ENCODE data around the gene SRGAP3. TPM values are rescaled to one million over a fixed set of nuclear protein-coding genes. Genes with fewer than 3 reads are reported as not detected.

SRGAP3 gene
- total RNA-seq, 1 donor from 2014 or later, result 0.54 TPM

- H3K36me3 Mint-ChIP-seq (ENCODE audit: low read depth), result no peaks in the 10 kb centered on the region
- no peaks in the 10 kb centered on the region for H3K4me1 Mint-ChIP-seq (ENCODE audit: low read depth)
- no peak for DNase-seq (ENCODE audit: low spot score)
- H3K27me3 Mint-ChIP-seq (ENCODE audit: insufficient read depth), result peaks cover 3% of the 10 kb centered on the region
- intact Hi-C loops (cut with micrococcal nuclease), result no loop called here
- H3K9me3 Mint-ChIP-seq, result peaks cover 4% of the 10 kb centered on the region
- H3K27ac Mint-ChIP-seq, result no peak overlapping the region
- H3K4me3 Mint-ChIP-seq, result no peak overlapping the region
Observed at GRCh38 chr3:9062570-9062969, 186.9 kb downstream of the SRGAP3 start.

GRCh38 chr3:9061634-9062033, 187.8 kb downstream of the SRGAP3 start:
- Mint-ChIP-seq H3K4me3 (no peak overlapping the region), H3K27ac (no peak overlapping the region), H3K9me3 (peaks cover 4% of the 10 kb centered on the region), H3K27me3 (ENCODE audit: insufficient read depth) (peaks cover 3% of the 10 kb centered on the region), H3K36me3 (ENCODE audit: low read depth) (no peaks in the 10 kb centered on the region), H3K4me1 (ENCODE audit: low read depth) (no peaks in the 10 kb centered on the region)
- DNase-seq (ENCODE audit: low spot score), result no peak
- intact Hi-C loops (cut with micrococcal nuclease), result no loop called here

- Mint-ChIP-seq H3K9me3 (peaks cover 4% of the 10 kb centered on the region), H3K27ac (no peak overlapping the region), H3K36me3 (ENCODE audit: low read depth) (no peaks in the 10 kb centered on the region), H3K27me3 (ENCODE audit: insufficient read depth) (peaks cover 3% of the 10 kb centered on the region), H3K4me1 (ENCODE audit: low read depth) (no peaks in the 10 kb centered on the region), H3K4me3 (no peak overlapping the region)
- intact Hi-C loops (cut with micrococcal nuclease), result no loop called here
- no peak for DNase-seq (ENCODE audit: low spot score)
Observed at GRCh38 chr3:9059489-9060400, 189.7 kb downstream of the SRGAP3 start.

GRCh38 chr3:9056581-9056980, 192.9 kb downstream of the SRGAP3 start:
- H3K27ac Mint-ChIP-seq, result no peak overlapping the region
- no peaks in the 10 kb centered on the region for H3K36me3 Mint-ChIP-seq (ENCODE audit: low read depth)
- intact Hi-C loops (cut with micrococcal nuclease), result no loop called here
- no peaks in the 10 kb centered on the region for H3K9me3 Mint-ChIP-seq
- H3K27me3 Mint-ChIP-seq (ENCODE audit: insufficient read depth), result no peaks in the 10 kb centered on the region
- no peak overlapping the region for H3K4me3 Mint-ChIP-seq
- no peak for DNase-seq (ENCODE audit: low spot score)
- no peaks in the 10 kb centered on the region for H3K4me1 Mint-ChIP-seq (ENCODE audit: low read depth)

GRCh38 chr3:9047452-9048346, 201.7 kb downstream of the SRGAP3 start:
- intact Hi-C loops (cut with micrococcal nuclease), result no loop called here
- H3K27ac Mint-ChIP-seq, result no peak overlapping the region
- H3K9me3 Mint-ChIP-seq, result no peaks in the 10 kb centered on the region
- no peaks in the 10 kb centered on the region for H3K36me3 Mint-ChIP-seq (ENCODE audit: low read depth)
- DNase-seq (ENCODE audit: low spot score), result no peak
- H3K27me3 Mint-ChIP-seq (ENCODE audit: insufficient read depth), result no peaks in the 10 kb centered on the region
- H3K4me1 Mint-ChIP-seq (ENCODE audit: low read depth), result no peaks in the 10 kb centered on the region
- no peak overlapping the region for H3K4me3 Mint-ChIP-seq

GRCh38 chr3:9045371-9045770, 204.1 kb downstream of the SRGAP3 start:
- Mint-ChIP-seq H3K27me3 (ENCODE audit: insufficient read depth) (no peaks in the 10 kb centered on the region), H3K9me3 (no peaks in the 10 kb centered on the region), H3K27ac (no peak overlapping the region), H3K4me3 (no peak overlapping the region), H3K36me3 (ENCODE audit: low read depth) (no peaks in the 10 kb centered on the region), H3K4me1 (ENCODE audit: low read depth) (no peaks in the 10 kb centered on the region)
- intact Hi-C loops (cut with micrococcal nuclease), result no loop called here
- no peak for DNase-seq (ENCODE audit: low spot score)

GRCh38 chr3:9043063-9043462, 206.4 kb downstream of the SRGAP3 start:
- intact Hi-C loops (cut with micrococcal nuclease), result no loop called here
- no peak overlapping the region for H3K27ac Mint-ChIP-seq
- H3K4me1 Mint-ChIP-seq (ENCODE audit: low read depth), result no peaks in the 10 kb centered on the region
- no peaks in the 10 kb centered on the region for H3K27me3 Mint-ChIP-seq (ENCODE audit: insufficient read depth)
- H3K36me3 Mint-ChIP-seq (ENCODE audit: low read depth), result no peaks in the 10 kb centered on the region
- DNase-seq (ENCODE audit: low spot score), result no peak
- H3K4me3 Mint-ChIP-seq, result no peak overlapping the region
- no peaks in the 10 kb centered on the region for H3K9me3 Mint-ChIP-seq

- Mint-ChIP-seq H3K4me3 (no peak overlapping the region), H3K4me1 (ENCODE audit: low read depth) (no peaks in the 10 kb centered on the region), H3K9me3 (no peaks in the 10 kb centered on the region), H3K36me3 (ENCODE audit: low read depth) (no peaks in the 10 kb centered on the region), H3K27me3 (ENCODE audit: insufficient read depth) (no peaks in the 10 kb centered on the region), H3K27ac (no peak overlapping the region)
- no peak for DNase-seq (ENCODE audit: low spot score)
- intact Hi-C loops (cut with micrococcal nuclease), result no loop called here
Observed at GRCh38 chr3:9041626-9042025, 207.8 kb downstream of the SRGAP3 start.

GRCh38 chr3:9040996-9041395, 208.4 kb downstream of the SRGAP3 start:
- Mint-ChIP-seq H3K27ac (no peak overlapping the region), H3K27me3 (ENCODE audit: insufficient read depth) (peaks cover 3% of the 10 kb centered on the region), H3K9me3 (no peaks in the 10 kb centered on the region), H3K4me3 (no peak overlapping the region), H3K4me1 (ENCODE audit: low read depth) (no peaks in the 10 kb centered on the region), H3K36me3 (ENCODE audit: low read depth) (no peaks in the 10 kb centered on the region)
- intact Hi-C loops (cut with micrococcal nuclease), result no loop called here
- no peak for DNase-seq (ENCODE audit: low spot score)

GRCh38 chr3:9037144-9037711, 212.2 kb downstream of the SRGAP3 start:
- Mint-ChIP-seq H3K9me3 (no peaks in the 10 kb centered on the region), H3K36me3 (ENCODE audit: low read depth) (no peaks in the 10 kb centered on the region), H3K4me3 (no peak overlapping the region), H3K4me1 (ENCODE audit: low read depth) (no peaks in the 10 kb centered on the region), H3K27ac (no peak overlapping the region), H3K27me3 (ENCODE audit: insufficient read depth) (peaks cover 3% of the 10 kb centered on the region)
- DNase-seq (ENCODE audit: low spot score), result no peak
- intact Hi-C loops (cut with micrococcal nuclease), result no loop called here

- H3K27me3 Mint-ChIP-seq (ENCODE audit: insufficient read depth), result peaks cover 3% of the 10 kb centered on the region
- H3K9me3 Mint-ChIP-seq, result no peaks in the 10 kb centered on the region
- H3K4me3 Mint-ChIP-seq, result no peak overlapping the region
- H3K4me1 Mint-ChIP-seq (ENCODE audit: low read depth), result no peaks in the 10 kb centered on the region
- H3K36me3 Mint-ChIP-seq (ENCODE audit: low read depth), result no peaks in the 10 kb centered on the region
- no peak overlapping the region for H3K27ac Mint-ChIP-seq
- no peak for DNase-seq (ENCODE audit: low spot score)
- intact Hi-C loops (cut with micrococcal nuclease), result no loop called here
Observed at GRCh38 chr3:9036404-9037131, 212.9 kb downstream of the SRGAP3 start.

- intact Hi-C loops (cut with micrococcal nuclease), result no loop called here
- H3K36me3 Mint-ChIP-seq (ENCODE audit: low read depth), result no peaks in the 10 kb centered on the region
- DNase-seq (ENCODE audit: low spot score), result no peak
- H3K4me3 Mint-ChIP-seq, result no peak overlapping the region
- no peak overlapping the region for H3K27ac Mint-ChIP-seq
- peaks cover 7% of the 10 kb centered on the region for H3K27me3 Mint-ChIP-seq (ENCODE audit: insufficient read depth)
- H3K9me3 Mint-ChIP-seq, result no peaks in the 10 kb centered on the region
- no peaks in the 10 kb centered on the region for H3K4me1 Mint-ChIP-seq (ENCODE audit: low read depth)
Observed at GRCh38 chr3:9035961-9036360, 213.5 kb downstream of the SRGAP3 start.
